ENCODE data around the gene TAX1BP3.

TAX1BP3 gene

GRCh38 chr17:3683054-3683511, 14.7 kb upstream of the TAX1BP3 start:
- peaks cover 0 to 4% of the 10 kb centered on the region in 2 experiments for H3K4me1 ChIP-seq (ENCODE audit: control insufficient read depth in 1 of 2, insufficient read depth in 1 of 2, low read depth in 1 of 2, low read length in 1 of 2)
- peak; percentile 89 for TF ChIP-seq CTCF (IDR thresholded peaks at IDR 0.05)
- H3K27ac ChIP-seq: no peak overlapping the region
- no peak overlapping the region for H3K4me3 ChIP-seq (ENCODE audit: low read depth in 1 of 2, low read length in 1 of 2)
- no peaks in the 10 kb centered on the region for H3K36me3 ChIP-seq
- H3K27me3 ChIP-seq: peaks cover 14% of the 10 kb centered on the region
- H3K9me3 ChIP-seq: no peaks in the 10 kb centered on the region

GRCh38 chr17:3682033-3682432, 13.7 kb upstream of the TAX1BP3 start:
- no peak for TF ChIP-seq CTCF (IDR thresholded peaks at IDR 0.05)
- H3K9me3 ChIP-seq: no peaks in the 10 kb centered on the region
- peaks cover 14% of the 10 kb centered on the region for H3K27me3 ChIP-seq
- H3K27ac ChIP-seq: no peak overlapping the region
- peaks cover 0 to 4% of the 10 kb centered on the region in 2 experiments for H3K4me1 ChIP-seq (ENCODE audit: control insufficient read depth in 1 of 2, insufficient read depth in 1 of 2, low read depth in 1 of 2, low read length in 1 of 2)
- H3K4me3 ChIP-seq (ENCODE audit: low read depth in 1 of 2, low read length in 1 of 2): no peak overlapping the region
- no peaks in the 10 kb centered on the region for H3K36me3 ChIP-seq

- no peaks in the 10 kb centered on the region for H3K9me3 ChIP-seq
- peaks cover 14% of the 10 kb centered on the region for H3K27me3 ChIP-seq
- no peak overlapping the region for H3K4me3 ChIP-seq (ENCODE audit: low read depth in 1 of 2, low read length in 1 of 2)
- no peak for TF ChIP-seq CTCF (IDR thresholded peaks at IDR 0.05)
- H3K27ac ChIP-seq: no peak overlapping the region
- peaks cover 0 to 4% of the 10 kb centered on the region in 2 experiments for H3K4me1 ChIP-seq (ENCODE audit: control insufficient read depth in 1 of 2, insufficient read depth in 1 of 2, low read depth in 1 of 2, low read length in 1 of 2)
- H3K36me3 ChIP-seq: no peaks in the 10 kb centered on the region
These were observed 13.2 kb upstream of the TAX1BP3 start for GRCh38 chr17:3681565-3681964.

GRCh38 chr17:3681057-3681456, 12.7 kb upstream of the TAX1BP3 start:
- H3K36me3 ChIP-seq: no peaks in the 10 kb centered on the region
- no peaks in the 10 kb centered on the region for H3K9me3 ChIP-seq
- H3K4me1 ChIP-seq (ENCODE audit: control insufficient read depth in 1 of 2, insufficient read depth in 1 of 2, low read depth in 1 of 2, low read length in 1 of 2): peaks cover 0 to 4% of the 10 kb centered on the region in 2 experiments
- H3K4me3 ChIP-seq (ENCODE audit: low read depth in 1 of 2, low read length in 1 of 2): no peak overlapping the region
- H3K27me3 ChIP-seq: peaks cover 14% of the 10 kb centered on the region
- no peak for TF ChIP-seq CTCF (IDR thresholded peaks at IDR 0.05)
- no peak overlapping the region for H3K27ac ChIP-seq

GRCh38 chr17:3679531-3680126, 11.3 kb upstream of the TAX1BP3 start:
- Histone ChIP-seq H3K4me1 (ENCODE audit: control insufficient read depth in 1 of 2, insufficient read depth in 1 of 2, low read depth in 1 of 2, low read length in 1 of 2) (peaks cover 0 to 4% of the 10 kb centered on the region in 2 experiments), H3K9me3 (no peaks in the 10 kb centered on the region), H3K27me3 (peaks cover 7% of the 10 kb centered on the region), H3K4me3 (ENCODE audit: low read depth in 1 of 2, low read length in 1 of 2) (no peak overlapping the region), H3K27ac (no peak overlapping the region), H3K36me3 (no peaks in the 10 kb centered on the region)
- TF ChIP-seq CTCF (IDR thresholded peaks at IDR 0.05): no peak
